Activated CD4-positive, alpha-beta T cell treated with anti-CD3 and anti-CD28 coated beads, Interleukin-2, Interleukin-6, amounts not matched to agents 100 ng/mL and 50 ng/mL, durations not matched to agents 16 hours and 8 hours (primary cell): Measurements from ENCODE around the gene BNIP3.

Experiments
- DNase-seq: peaks from one replicate; pipeline ENCODE4 v3.0.0-alpha.2; 2020

The BNIP3 gene, protein sequence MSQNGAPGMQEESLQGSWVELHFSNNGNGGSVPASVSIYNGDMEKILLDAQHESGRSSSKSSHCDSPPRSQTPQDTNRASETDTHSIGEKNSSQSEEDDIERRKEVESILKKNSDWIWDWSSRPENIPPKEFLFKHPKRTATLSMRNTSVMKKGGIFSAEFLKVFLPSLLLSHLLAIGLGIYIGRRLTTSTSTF

DNA sequence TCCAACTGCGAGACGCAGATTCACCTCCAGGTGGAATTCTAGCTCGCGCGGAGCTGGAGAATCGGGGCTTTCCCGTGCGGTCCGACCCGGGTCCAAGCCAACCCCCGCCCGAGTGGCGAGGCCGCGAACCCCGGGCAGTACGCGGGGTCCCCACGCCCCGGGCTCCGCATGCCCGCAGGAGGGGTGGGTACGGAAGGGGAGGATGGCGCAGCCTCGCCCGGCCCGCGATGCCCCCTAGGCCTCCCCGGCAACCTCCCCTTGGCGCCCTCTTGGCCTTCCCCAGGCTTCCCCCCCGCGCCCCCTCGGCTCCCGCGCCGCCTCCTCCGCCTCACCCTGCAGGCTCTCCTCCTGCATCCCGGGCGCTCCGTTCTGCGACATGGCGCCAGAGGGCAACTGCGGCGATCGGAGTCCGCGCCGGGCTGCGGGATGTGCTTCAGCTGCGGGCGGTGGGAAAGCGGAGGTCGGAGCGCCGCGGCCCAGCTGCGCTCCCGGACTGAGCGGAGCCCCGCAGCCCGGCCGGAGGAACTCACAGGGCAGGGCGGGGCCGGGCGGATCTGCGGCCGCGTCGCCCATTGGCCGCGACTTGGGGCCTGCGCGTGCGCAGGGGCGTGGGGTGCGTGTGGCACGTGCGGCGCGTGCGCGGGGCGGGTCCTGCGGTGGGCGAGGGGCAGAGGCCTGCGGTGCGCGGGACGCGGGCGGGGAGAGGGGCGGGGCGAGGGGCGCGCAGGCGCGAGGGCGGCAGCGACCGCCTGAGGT, at the start of gene BNIP3:
Gene BNIP3, minus strand, starts transcription at position 495 of the 756 bp plus-strand sequence. Its CDS starts 117 bp downstream, at position 378.
- peak; percentile 96 for DNase-seq

DNA sequence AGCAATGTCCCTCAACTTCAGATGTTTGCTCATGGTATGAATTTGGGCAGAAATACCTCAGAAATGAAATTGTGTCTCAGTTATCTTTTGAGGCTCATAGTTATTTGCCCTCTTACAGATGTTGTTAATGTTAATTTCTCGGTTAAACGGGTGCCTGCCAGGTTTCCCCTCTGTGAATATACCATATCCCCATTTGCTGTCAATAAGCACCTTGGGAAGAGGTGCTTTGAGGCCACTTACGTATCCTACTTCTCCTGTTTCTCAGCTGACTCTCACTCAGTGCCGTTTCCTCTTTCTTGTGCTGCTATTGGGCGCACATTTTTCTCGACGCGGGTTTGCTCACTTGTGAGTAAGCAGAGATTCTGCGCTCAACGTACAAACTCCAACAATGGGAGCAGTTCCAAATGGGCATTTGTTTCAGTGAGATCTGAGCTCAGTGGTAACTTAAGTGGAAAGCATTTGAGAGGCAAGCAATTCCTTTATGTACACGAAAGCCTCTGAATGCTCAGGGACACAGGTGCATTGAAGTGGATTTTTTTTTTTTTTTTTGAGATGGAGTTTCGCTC, 49.3 kb upstream of the BNIP3 start:
- DNase-seq = no peak

DNA sequence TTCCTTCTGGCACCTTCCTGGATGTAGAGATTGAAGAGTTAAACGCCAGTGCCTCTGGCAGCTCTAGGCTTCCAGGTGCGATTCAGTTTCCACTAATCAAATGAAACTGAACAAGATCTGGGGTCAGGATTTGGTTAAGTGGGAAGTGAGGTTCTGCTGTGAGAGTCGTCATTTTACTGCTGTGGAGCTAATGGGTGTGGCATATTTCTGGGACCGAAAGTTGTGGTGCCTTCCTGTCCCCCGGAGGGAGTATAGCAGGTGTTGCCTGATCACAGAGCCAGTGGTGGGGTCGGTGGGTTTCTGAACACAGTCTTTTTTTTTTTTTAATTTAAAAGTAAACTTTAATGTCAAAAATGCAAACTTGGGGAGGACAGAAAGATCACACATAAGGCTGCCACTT, 47.0 kb upstream of the BNIP3 start:
- no peak for DNase-seq

DNA sequence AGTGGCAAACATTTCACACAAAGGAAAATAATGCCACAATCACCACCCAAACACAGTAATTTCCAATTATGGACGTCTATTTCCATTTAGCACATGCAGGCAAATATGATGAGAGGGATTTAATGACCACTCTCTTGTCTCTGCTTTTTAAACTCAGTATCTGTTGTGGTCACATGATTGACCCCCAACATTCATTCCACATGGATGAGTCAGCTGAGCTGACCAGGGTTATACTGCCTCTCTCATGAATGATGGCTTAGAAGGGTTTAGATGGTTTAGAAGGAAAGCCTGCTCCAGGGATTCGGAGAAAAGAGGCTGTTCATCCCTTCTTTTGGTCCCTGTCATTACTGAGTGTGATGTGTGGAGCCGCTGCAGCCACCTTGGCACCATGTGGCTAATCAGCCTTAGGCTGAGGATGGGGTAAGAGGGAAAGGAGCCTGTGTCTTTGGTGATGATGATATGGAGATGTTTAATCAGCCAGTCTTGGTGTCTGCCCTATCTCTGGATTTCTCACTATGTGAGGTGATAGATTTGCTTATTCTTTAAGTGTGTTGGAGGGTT, 45.8 kb upstream of the BNIP3 start:
- DNase-seq = no peak

DNA sequence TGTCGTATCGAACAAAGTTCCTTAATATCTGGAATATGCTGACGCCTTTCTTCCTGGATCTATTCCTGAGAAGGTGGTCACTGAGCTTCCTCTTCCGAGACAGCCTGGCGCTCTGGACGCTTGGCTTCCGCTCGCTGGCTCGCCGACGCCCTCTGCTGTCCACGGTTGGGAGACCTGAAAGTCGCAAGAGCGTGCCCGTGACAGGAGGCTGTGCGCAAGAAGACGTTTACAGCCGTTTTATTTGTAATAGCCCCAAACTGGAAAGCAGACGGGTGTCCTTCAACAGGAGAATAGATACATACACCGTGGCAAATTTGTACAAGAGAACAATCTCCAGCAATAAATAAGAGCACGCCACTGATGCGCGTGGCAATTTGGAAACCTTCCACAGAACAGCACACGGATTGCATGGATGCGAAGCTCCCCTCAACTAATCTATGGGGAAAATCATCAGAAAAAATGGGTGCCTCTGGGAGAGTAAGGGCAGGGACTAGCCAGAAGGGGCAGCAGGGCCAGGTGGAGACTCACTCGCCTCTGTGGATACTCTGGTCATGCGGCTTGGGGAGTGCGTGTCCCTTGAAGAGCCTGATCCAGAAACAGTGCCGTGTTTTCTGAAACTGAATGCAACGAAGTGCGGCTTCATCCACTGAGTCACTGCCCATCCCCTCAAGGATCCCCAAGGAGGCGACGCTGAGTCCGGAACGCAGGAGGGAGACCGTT, 41.5 kb upstream of the BNIP3 start:
- peak; percentile 83 for DNase-seq

DNA sequence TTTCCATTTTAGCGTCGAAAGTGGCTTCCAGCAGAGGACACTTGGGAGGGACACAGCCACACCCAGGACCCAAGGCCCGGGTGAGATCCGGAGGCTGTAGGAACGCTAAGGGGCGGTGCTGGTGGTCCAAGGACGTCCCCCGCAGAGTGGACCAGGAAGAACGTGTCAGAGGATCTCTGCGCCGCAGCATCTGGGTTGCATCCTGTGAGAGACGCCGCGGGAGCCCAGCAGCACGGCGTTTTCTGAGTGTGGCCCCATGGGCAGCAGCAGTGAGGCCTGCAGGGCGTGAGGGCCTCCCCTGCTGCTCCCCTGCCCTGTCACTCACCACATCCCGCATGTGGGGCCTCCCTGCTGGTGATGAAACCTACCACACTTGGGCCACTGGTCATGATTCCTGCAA, 40.5 kb upstream of the BNIP3 start:
- DNase-seq = no peak

DNA sequence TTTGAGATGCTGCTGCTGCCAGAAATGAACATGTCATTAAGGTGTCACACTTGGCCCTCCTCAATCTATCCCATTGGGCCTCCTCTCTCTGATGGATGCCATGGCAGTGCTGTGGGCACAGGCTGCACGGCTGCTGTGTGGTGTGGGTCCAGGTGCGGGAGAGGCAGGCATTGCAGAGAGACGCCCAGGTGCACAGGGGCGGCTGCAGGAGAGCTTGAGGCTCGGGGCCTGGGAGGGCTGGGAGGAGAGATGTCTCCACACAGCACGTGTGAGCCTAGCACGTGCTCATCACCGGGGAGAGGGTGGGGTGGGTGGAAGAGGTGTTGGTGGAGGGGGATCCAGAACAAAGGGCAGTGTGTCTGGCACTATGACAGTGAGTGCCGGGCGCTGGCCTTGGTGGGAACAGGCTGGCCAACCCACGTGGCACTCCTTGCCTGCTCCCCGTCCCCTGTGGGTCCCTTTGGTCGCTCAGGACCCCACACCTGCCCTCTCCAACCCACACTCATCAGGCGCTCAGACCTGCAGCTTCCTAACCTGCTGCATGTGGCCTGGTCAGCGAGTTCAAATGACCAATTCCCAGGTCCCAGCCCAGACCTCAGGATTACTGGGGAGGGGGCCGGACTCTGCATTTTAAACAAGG, 39.9 kb upstream of the BNIP3 start:
- no peak for DNase-seq

DNA sequence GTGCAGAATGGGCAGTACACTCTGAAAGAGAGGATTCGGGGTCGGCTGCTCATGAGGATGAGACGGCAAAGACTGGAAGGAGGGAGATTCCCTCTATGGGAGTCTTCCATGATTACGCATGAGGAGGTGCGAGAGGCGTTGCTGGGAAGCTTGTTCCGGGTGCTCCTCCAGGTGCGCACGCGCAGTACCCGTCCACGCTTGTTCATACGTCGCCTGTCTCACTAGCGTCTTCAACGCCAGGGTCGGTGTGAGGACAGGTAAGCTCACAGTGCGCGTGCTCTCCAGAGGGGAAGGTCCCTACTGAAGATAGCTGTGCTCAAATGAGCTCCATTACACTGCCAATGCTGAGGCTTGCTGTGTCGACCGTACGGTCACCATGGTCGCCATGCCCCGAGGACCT, 39.3 kb upstream of the BNIP3 start:
- DNase-seq = no peak

DNA sequence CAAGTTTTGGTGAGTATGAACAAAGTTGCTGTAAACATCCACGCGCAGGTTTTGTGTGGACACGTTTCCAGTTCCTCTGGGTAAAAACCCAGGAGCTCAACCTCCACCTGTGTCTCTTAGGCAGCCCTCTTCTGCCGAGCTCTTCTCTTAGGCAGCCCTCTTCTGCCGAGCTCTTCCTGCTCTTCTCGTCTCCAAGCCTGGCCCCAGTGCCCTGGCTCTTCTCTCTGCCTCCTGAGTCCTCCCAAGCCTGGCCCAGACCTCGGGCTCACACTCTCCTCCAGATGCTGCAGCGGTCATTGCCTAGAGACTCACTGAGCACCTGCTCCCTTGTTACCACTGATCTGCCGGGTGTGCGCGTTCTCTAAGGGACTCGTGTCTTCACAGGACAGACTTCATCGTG, 38.7 kb upstream of the BNIP3 start:
- DNase-seq = no peak

DNA sequence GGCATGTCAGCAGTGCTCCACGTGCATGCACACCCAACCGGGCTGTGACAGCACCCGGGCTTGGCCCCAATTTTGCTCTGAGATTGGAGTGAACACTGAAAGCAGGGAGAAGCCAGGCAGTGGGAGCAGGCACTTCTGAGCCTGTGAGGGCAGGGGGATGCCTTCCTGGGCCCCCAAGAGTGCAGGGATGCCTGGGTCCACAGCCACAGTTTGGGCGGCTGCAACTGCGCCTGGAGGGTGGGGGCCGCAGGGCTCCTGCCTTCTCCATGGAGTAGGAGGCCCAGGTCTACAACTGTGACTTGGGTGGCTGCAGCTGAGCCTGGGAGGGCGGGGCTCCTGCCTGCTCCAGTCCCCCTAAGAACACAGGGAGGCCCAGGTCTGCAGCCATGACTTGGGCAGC, 37.6 kb upstream of the BNIP3 start:
- DNase-seq = no peak

DNA sequence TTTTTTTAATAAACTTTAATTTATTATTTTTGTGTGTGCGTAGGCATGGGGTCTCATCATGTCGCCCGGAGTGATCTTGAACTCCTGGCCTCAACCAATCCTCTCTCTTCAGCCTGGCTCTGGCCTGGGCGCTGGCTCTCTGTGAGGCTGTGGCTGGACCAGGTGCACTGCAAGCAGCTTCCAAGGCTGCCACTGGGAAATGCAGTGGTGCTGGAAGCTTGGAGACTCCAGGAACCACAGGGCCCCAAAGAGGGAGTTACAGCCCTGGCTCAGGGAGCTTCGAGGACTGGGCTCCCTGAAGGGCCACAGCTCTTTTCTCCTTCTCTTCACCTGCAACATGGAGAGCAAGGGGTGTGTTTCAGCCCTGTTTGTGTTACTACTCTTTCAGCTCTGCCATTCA, 36.7 kb upstream of the BNIP3 start:
- DNase-seq = no peak

DNA sequence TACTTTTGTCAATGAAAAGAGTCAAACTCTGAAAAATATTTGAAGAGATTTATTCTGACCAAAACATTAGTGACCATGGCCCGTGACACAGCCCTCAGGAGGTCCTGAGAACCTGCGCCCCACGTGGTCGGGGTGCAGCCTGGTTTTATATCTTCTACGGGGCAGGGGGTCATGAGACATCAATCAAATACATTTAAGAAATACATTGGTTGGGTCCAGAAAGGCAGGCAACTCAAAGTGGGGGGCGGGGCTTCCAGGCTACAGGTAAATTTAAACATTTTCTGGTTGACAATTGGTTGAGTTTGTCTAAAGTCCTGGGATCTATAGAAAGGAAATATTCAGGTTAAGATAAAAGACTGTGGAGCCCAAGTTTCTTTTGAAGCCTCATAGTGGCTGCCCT, 34.8 kb upstream of the BNIP3 start:
- no peak for DNase-seq

DNA sequence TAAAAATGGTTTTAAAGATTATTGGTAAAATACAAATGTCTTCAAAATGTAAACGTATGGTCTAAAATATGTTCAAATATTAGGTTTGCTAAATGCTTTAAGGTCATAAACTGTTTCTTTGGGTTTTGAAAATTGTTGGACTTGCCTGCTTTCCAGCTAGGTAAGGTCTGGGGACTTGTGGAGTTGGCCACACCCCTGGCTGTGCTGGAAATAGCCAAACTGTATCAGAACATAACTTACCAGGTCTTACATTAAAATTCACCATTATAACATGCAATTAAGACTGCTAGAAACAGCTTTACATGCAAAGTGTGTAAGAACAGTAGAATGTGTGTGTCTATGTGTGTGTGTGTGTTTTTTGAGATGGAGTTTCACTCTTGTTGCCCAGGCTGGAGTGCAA, 29.7 kb upstream of the BNIP3 start:
- DNase-seq = no peak

DNA sequence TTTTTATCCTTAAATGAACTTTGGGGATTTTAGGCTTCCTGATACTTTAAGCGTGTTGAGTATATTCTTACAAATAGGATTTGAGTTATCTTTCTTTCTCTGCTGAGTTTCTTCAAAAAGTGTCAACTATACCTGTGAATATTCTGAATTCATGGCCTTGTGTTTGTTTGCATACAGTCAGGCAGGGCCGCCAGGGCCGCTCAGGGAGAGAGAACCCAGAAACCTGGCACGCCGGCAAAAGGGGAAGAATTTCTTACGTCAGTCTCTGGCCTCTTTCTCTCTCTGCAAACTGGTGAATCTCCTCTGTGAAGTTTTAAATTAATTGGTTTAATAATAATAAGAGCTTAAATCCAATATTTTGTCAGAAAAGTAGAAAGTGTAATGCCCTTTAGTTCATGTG, 29.3 kb upstream of the BNIP3 start:
- DNase-seq = no peak

DNA sequence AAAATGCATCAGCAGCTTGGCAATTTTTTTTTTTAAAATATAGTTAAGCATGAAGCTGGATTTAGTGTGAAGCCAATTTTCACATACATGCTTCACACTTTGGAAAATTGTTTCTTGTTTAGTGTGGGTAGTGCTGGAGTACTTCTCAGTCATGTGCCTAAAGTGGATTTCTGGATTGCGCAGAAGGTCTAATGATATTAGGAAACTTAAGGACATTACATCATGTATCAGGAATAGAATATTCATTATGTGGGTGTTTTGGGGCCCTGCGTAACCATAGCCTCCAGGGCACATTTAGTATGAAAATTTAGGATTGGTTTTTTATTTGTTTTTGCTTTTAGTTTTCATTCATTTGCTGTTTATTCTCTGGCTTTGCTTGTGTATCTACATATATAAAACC, 28.8 kb upstream of the BNIP3 start:
- DNase-seq = no peak

DNA sequence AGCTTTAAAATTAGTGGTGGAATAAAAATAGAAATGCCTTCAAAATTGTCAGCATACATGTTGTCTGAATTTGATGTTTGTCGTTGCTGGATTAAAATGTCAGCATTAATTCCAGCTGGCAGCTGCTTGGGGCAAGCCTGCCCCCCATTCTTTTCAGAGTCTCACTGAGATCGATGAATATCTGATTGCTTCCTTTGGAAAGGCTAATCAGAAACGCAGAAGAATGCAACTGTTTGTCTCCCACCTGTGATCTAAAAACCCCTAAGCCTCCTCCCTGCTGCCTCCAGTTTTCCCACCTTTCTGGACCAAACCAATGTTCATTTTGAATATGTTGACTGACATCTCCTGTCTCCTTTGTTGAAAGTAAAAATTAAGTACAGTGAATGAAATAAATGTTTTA, 27.9 kb upstream of the BNIP3 start:
- no peak for DNase-seq

DNA sequence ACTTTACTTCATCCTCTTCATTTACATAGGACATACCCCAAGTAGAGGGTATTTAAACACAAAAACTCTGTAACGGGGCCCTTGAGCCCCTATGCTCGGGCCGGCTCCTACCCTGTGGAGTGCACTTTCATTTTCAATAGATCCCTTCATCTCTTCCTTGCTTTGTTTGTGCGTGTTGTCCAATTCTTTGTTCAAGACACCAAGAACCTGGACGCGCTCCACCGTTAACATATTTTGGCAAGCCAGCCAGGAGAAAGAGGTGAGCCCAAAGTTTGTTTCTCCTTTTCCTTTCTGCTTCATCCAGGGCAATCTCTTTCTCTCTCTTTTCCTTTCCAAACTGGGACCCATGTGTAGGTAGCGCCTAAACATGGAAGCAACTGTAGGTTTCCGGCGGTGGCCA, 26.0 kb upstream of the BNIP3 start:
- DNase-seq = no peak

DNA sequence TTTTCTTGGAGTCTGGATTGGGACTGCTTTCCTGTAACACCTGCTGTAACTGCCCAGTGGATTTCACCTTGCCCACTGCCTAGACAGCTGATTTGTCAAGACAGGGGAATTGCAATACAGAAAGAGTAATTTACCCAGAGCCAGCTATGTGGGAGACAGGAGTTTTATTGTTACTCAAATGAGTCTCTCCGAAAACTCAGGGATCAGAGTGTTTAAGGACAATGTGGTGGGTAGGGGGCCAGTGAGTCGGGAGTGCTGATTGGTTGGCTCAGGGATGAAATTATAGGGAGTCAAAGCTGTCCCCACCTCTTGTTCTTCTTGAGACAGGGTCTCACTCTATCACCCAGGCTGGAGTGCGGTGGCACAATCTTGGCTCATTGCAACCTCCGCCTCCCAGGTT, 25.2 kb upstream of the BNIP3 start:
- no peak for DNase-seq

DNA sequence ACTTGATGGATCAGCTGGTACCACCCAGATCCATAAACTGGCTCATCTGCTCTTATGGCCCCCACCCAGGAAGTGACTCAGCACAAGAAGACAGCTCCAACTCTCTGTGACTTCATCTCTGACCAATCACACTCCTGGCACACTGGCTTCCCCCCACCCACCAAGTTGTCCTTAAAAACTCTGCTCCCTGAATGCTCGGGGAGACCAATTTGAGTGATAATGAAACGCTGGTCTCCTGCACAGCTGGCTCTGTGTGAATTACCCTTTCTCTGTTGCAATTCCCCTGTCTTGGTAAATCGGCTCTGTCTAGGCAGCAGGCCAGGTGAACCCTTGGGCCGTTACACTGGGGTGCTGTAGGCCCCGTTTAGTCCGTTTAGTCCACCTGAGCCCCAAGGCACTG, 23.4 kb upstream of the BNIP3 start:
- no peak for DNase-seq

DNA sequence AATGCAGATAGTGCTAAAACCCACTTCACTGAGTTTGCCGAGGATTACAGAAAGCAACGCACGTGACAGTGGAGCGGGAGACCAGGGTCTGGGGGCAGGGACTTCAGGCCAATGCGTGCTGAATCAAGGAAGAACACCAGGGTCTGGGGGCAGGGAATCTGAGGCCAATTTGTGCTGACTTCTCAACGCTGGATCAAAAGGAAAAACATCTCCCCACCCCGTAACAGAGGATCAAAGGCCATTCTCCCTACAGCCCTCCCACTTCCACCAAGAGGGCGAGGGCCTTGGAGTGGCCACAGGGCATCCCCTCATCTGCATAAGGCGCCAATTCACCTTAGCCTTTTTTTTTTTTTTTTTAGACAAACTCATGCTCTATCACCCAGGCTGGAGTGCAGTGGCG, 22.3 kb upstream of the BNIP3 start:
- no peak for DNase-seq

DNA sequence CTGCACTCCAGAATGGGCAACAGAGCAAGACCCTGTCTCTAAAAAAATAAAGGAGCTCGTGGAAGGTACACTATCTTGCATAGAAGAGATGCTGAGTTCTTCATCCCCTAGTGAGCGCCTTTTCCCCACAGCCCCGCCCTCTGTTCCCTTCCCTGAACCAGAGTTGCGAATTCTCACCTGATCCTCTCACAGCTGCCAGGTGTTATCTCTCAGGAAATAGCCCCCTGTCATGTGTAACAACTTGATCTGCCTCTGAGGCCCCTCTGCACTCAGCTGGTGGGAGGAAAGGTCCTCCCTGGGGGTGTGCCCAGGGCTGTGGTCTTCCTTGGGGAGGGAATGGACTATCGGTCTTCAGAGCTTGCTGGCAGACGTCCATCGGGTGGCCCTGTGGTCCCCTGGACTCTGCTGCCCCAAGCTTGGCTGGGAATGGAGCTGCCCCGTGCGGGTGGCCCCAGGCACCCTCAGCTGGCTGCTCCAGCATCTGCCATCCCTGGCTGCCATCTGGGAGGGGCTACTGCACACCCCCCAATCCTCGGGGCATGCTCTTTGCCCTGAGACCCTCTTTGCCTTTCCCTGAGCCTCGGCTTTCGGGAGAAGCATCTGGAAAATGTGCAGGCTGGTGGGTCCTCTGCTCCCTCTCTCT, 21.7 kb upstream of the BNIP3 start:
- DNase-seq = no peak

DNA sequence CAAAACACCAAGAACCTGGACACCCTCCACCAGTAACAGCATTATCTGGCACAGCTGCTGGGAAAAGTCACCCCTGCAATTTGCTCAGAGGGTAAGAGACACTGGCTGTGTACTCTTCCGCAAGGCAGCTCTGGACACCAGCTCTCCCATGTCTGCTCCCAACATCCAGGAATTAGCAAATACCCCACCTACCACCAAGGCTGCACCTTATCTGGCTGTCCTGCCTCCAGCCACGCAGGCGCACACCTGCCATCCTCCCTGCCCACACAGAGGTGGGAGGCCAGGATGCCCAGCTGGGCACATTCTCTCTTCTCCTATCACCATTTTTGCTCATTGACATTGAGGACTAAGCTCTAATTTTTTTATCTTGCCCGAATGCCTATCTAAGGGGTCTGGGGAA, 20.3 kb upstream of the BNIP3 start:
- DNase-seq = no peak
